Mesenchymal stem cell (in vitro differentiated cells and primary cell): ENCODE results near the gene NUP214.

Source experiments
- DNase-seq: peaks from one replicate; pipeline ENCODE4 v3.0.0-alpha.2; 2013
- H2AFZ ChIP-seq: one replicate; pipeline ENCODE4 v1.6.1; 2013; ENCODE audit warnings: low read depth, mild to moderate bottlenecking, control low read depth, inconsistent platforms, low read length, moderate library complexity
- H2AK5ac ChIP-seq: 2 replicates; pipeline ENCODE4 v1.6.1; 2013; ENCODE audit warnings: low read length, moderate library complexity, mild to moderate bottlenecking, inconsistent platforms; ENCODE audit not compliant: severe bottlenecking
- H2BK120ac ChIP-seq: one replicate; pipeline ENCODE4 v1.6.1; 2013; ENCODE audit warnings: low read depth, mild to moderate bottlenecking, inconsistent platforms, low read length, moderate library complexity
- H2BK12ac ChIP-seq, 2 experiments: one replicate each; pipeline ENCODE4 v1.6.1; 2013; ENCODE audit warnings: inconsistent platforms in 2 of 2, low read length in 2 of 2, mild to moderate bottlenecking in 2 of 2, moderate library complexity in 2 of 2, control low read depth in 1 of 2
- H2BK15ac ChIP-seq: one replicate; pipeline ENCODE4 v1.6.1; 2013; ENCODE audit warnings: mild to moderate bottlenecking, low read depth, inconsistent platforms; ENCODE audit not compliant: poor library complexity, severe bottlenecking
- H2BK5ac ChIP-seq: 2 replicates; pipeline ENCODE4 v1.6.1; 2013; ENCODE audit warnings: low read depth, mild to moderate bottlenecking, low read length, control low read depth, inconsistent platforms; ENCODE audit not compliant: poor library complexity, severe bottlenecking
- H3K14ac ChIP-seq, 2 experiments: one replicate each; pipeline ENCODE4 v1.6.1; 2013; ENCODE audit warnings: inconsistent platforms in 2 of 2, low read length in 2 of 2, control low read depth in 1 of 2, mild to moderate bottlenecking in 1 of 2, moderate library complexity in 1 of 2
- H3K18ac ChIP-seq, 2 experiments: one replicate each; pipeline ENCODE4 v1.6.1; 2013; ENCODE audit warnings: inconsistent platforms in 2 of 2, low read length in 2 of 2, control low read depth in 1 of 2, low read depth in 1 of 2, mild to moderate bottlenecking in 1 of 2
- H3K23ac ChIP-seq, 2 experiments: one replicate each; pipeline ENCODE4 v1.6.1; 2013; ENCODE audit warnings: inconsistent platforms in 2 of 2, low read length in 2 of 2, mild to moderate bottlenecking in 2 of 2, moderate library complexity in 2 of 2, control low read depth in 1 of 2
- H3K27ac ChIP-seq: 2 replicates; pipeline ENCODE4 v1.5.1; 2013; ENCODE audit warnings: mild to moderate bottlenecking, moderate library complexity, low read length, control low read depth, inconsistent platforms; ENCODE audit not compliant: poor library complexity, severe bottlenecking
- H3K27me3 ChIP-seq, 2 experiments: 2 replicates each; pipeline versions ENCODE4 v1.6.1 to v1.7.0; 2013; ENCODE audit warnings: low read length in 2 of 2, mild to moderate bottlenecking in 2 of 2, moderate library complexity in 2 of 2, control low read depth in 1 of 2, inconsistent platforms in 1 of 2; ENCODE audit not compliant: control insufficient read depth in 1 of 2, insufficient read depth in 1 of 2
- H3K36me3 ChIP-seq, 2 experiments: 2 replicates each; pipeline versions ENCODE4 v1.6.1 to v1.7.0; 2013; ENCODE audit warnings: low read length in 2 of 2, control low read depth in 1 of 2, inconsistent platforms in 1 of 2, low read depth in 1 of 2, mild to moderate bottlenecking in 1 of 2; ENCODE audit not compliant: insufficient read depth in 2 of 2, control insufficient read depth in 1 of 2
- H3K4ac ChIP-seq, 2 experiments: one replicate each; pipeline ENCODE4 v1.6.1; 2013; ENCODE audit warnings: inconsistent platforms in 2 of 2, low read length in 2 of 2, mild to moderate bottlenecking in 2 of 2, moderate library complexity in 2 of 2, control low read depth in 1 of 2, low read depth in 1 of 2
- H3K4me1 ChIP-seq: 2 replicates; pipeline ENCODE4 v1.6.1; 2013; ENCODE audit warnings: low read depth, low read length, control low read depth; ENCODE audit not compliant: control insufficient read depth, insufficient read depth
- H3K4me2 ChIP-seq: 2 replicates; pipeline ENCODE4 v1.6.1; 2013; ENCODE audit warnings: low read length, mild to moderate bottlenecking, inconsistent platforms; ENCODE audit not compliant: poor library complexity, severe bottlenecking
- H3K4me3 ChIP-seq, 2 experiments: 2 replicates each; pipeline versions ENCODE4 v1.5.1 to v1.7.0; 2013; ENCODE audit warnings: low read length in 2 of 2, mild to moderate bottlenecking in 2 of 2, control low read depth in 1 of 2, low read depth in 1 of 2; ENCODE audit not compliant: insufficient read depth in 1 of 2
- H3K79me1 ChIP-seq: replicated peaks from 2 replicates; pipeline ENCODE4 v1.6.1; 2013; ENCODE audit warnings: mild to moderate bottlenecking, control low read depth, low read length, inconsistent platforms; ENCODE audit not compliant: poor library complexity, severe bottlenecking
- H3K9ac ChIP-seq: 2 replicates; pipeline ENCODE4 v1.7.0; 2013; ENCODE audit warnings: mild to moderate bottlenecking, low read length, moderate library complexity
- H3K9me3 ChIP-seq: 2 replicates; pipeline ENCODE4 v1.7.0; 2013; ENCODE audit warnings: mild to moderate bottlenecking, low read length; ENCODE audit not compliant: control insufficient read depth
- H4K8ac ChIP-seq: one replicate; pipeline ENCODE4 v1.6.1; 2013; ENCODE audit warnings: inconsistent platforms, mild to moderate bottlenecking, low read length, moderate library complexity
- H4K91ac ChIP-seq: one replicate; pipeline ENCODE4 v1.6.1; 2013; ENCODE audit warnings: mild to moderate bottlenecking, low read length, inconsistent platforms
- WGBS: methylation state at CpG from one replicate; pipeline ENCODE4 v1.1.7; 2013; ENCODE audit warnings: mixed read lengths; 5-methylcytosine and 5-hydroxymethylcytosine counted together

NUP214 gene

DNA sequence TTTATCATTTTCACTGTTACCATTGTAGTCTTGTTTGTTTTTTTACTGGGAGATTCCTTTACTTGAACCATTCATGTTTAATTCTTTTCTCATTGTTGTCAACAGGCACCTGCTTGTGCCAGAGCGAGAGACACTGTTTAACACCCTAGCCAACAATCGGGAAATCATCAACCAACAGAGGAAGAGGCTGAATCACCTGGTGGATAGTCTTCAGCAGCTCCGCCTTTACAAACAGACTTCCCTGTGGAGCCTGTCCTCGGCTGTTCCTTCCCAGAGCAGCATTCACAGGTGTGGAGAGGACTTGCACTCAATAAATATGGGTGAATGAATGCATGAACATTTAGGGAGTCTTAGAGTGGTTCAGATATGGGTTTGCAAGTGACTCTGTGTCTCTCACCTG is 37.5 kb downstream of the NUP214 start:
- no peak overlapping the region for H3K4ac ChIP-seq
- H3K14ac ChIP-seq = no peak overlapping the region
- no peak overlapping the region for H2BK15ac ChIP-seq
- H3K23ac ChIP-seq = no peak overlapping the region
- H3K27me3 ChIP-seq = no peaks in the 10 kb centered on the region
- H2AFZ ChIP-seq = no peak overlapping the region
- no peak overlapping the region for H3K9ac ChIP-seq
- WGBS = 96% methylated on average over 4 of the region's 4 CpGs
- no peak overlapping the region for H3K27ac ChIP-seq
- peaks cover 2% of the 10 kb centered on the region for H3K4me1 ChIP-seq
- no peak overlapping the region for H4K91ac ChIP-seq
- no peak overlapping the region for H3K18ac ChIP-seq
- no peak overlapping the region for H2BK12ac ChIP-seq
- peaks cover 19% of the 10 kb centered on the region for H3K79me1 ChIP-seq
- no peak overlapping the region for H3K4me2 ChIP-seq
- no peak overlapping the region for H2BK120ac ChIP-seq
- no peak overlapping the region for H2BK5ac ChIP-seq
- H3K4me3 ChIP-seq = no peak overlapping the region
- H3K9me3 ChIP-seq = no peaks in the 10 kb centered on the region
- no peak for DNase-seq
- H2AK5ac ChIP-seq = no peak overlapping the region
- no peak overlapping the region for H4K8ac ChIP-seq
- peaks cover 13 to 77% of the 10 kb centered on the region in 2 experiments for H3K36me3 ChIP-seq

DNA sequence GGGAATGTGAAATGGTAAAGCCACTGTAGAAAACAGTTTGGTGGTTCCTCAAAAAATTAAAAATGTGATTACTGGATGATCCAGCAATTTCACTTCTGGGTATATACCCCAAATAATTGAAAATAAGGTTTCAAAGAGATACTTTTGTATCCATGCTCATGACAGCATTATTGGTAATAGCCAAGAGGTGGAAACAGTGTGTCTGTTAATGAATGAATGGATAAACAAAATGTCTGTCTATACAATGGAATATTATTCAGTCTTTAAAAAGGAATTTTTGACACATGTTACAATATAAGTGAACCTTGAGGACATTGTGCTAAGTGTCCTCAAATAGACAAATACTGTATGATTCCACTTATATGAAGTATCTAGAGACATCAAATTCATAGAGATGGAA is 40.1 kb downstream of the NUP214 start:
- H2AFZ ChIP-seq = no peak overlapping the region
- no peaks in the 10 kb centered on the region for H3K9me3 ChIP-seq
- H2BK120ac ChIP-seq = no peak overlapping the region
- no peak overlapping the region for H3K23ac ChIP-seq
- no peak overlapping the region for H4K8ac ChIP-seq
- no peak overlapping the region for H2BK15ac ChIP-seq
- H3K27ac ChIP-seq = no peak overlapping the region
- no peak overlapping the region for H3K4me2 ChIP-seq
- H3K4ac ChIP-seq = no peak overlapping the region
- peaks cover 14 to 62% of the 10 kb centered on the region in 2 experiments for H3K36me3 ChIP-seq
- H3K18ac ChIP-seq = no peak overlapping the region
- H3K9ac ChIP-seq = no peak overlapping the region
- H2BK5ac ChIP-seq = no peak overlapping the region
- no peak overlapping the region for H4K91ac ChIP-seq
- H3K79me1 ChIP-seq = peaks cover 22% of the 10 kb centered on the region
- H3K4me1 ChIP-seq = peaks cover 2% of the 10 kb centered on the region
- no peaks in the 10 kb centered on the region for H3K27me3 ChIP-seq
- no peak overlapping the region for H2AK5ac ChIP-seq
- H2BK12ac ChIP-seq = no peak overlapping the region
- no peak for DNase-seq
- no peak overlapping the region for H3K4me3 ChIP-seq
- H3K14ac ChIP-seq = no peak overlapping the region

DNA sequence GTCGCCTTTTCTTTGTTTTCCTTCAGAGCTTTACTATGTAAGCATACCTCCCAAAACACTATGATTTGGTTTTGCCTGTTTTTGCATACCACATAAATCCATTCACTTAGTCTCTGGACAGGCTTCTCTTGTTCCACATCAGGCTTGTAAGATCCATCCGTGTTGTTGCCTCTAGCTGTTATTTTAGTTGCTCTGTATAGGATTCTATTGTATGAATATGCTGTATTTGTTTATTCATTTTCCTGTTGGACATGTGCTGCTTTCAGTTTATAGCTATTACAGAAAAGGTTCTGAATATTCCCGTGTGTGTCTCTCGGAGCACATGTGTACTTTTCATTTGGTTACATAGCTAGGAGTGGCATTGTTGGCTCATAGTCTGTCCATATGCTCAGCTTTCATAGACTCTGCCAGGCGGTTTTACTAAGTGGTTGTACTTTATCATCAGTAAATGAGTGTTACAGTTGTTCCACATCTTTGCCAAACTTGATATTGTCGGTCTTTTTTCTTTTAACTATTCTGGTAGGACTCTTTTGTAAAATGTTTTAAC is 41.8 kb downstream of the NUP214 start:
- peaks cover 17 to 54% of the 10 kb centered on the region in 2 experiments for H3K36me3 ChIP-seq
- WGBS = 89% methylated on average over 5 of the region's 6 CpGs

DNA sequence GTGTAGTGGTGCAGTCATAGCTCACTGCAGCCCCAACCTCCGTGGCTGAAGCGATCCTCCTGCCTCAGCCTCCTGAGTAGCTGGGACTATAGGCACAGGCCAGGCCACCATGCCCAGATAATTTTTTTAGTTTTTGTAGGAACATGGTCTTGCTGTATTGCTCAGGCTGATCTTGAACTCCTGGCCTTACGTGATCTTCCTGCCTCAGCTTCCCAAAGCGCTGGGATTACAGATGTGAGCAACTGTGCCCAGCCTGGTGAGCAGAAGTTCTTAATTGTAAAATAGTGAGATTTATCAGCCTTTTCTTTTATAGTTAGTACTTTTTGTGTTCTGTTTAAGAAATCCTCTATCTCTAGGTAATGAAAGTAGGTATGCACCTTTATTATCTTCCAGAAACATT is 42.5 kb downstream of the NUP214 start:
- H3K36me3 ChIP-seq = peaks cover 16 to 47% of the 10 kb centered on the region in 2 experiments
- H3K4me1 ChIP-seq = no peaks in the 10 kb centered on the region
- H2BK12ac ChIP-seq = no peak overlapping the region
- no peak overlapping the region for H3K9ac ChIP-seq
- no peak overlapping the region for H3K27ac ChIP-seq
- no peak overlapping the region for H3K18ac ChIP-seq
- peak overlapping the region; percentile 34 for H2BK120ac ChIP-seq
- no peak overlapping the region for H3K23ac ChIP-seq
- H3K27me3 ChIP-seq = no peaks in the 10 kb centered on the region
- 97% methylated on average over 4 of the region's 4 CpGs for WGBS
- no peak overlapping the region for H3K4me3 ChIP-seq
- no peak overlapping the region for H2BK15ac ChIP-seq
- no peak overlapping the region for H3K4me2 ChIP-seq
- DNase-seq = no peak
- no peak overlapping the region for H2BK5ac ChIP-seq
- no peaks in the 10 kb centered on the region for H3K9me3 ChIP-seq
- no peak overlapping the region for H3K4ac ChIP-seq
- no peak overlapping the region for H3K14ac ChIP-seq
- no peak overlapping the region for H4K8ac ChIP-seq
- no peak overlapping the region for H4K91ac ChIP-seq
- H2AFZ ChIP-seq = no peak overlapping the region
- H3K79me1 ChIP-seq = peaks cover 24% of the 10 kb centered on the region
- H2AK5ac ChIP-seq = no peak overlapping the region

More for the DNA sequence above, 41.8 kb downstream of the NUP214 start:
- no peak overlapping the region for H2BK5ac ChIP-seq
- H3K27ac ChIP-seq = no peak overlapping the region
- DNase-seq = no peak
- H3K14ac ChIP-seq = no peak overlapping the region
- H3K23ac ChIP-seq = no peak overlapping the region
- no peaks in the 10 kb centered on the region for H3K4me1 ChIP-seq
- H3K27me3 ChIP-seq = no peaks in the 10 kb centered on the region
- no peak overlapping the region for H3K4ac ChIP-seq
- H4K8ac ChIP-seq = no peak overlapping the region
- H3K79me1 ChIP-seq = peaks cover 24% of the 10 kb centered on the region
- H3K18ac ChIP-seq = no peak overlapping the region
- H3K4me2 ChIP-seq = no peak overlapping the region
- no peak overlapping the region for H3K4me3 ChIP-seq
- H3K9me3 ChIP-seq = no peaks in the 10 kb centered on the region
- H3K9ac ChIP-seq = no peak overlapping the region
- no peak overlapping the region for H4K91ac ChIP-seq
- H2BK12ac ChIP-seq = no peak overlapping the region
- H2AK5ac ChIP-seq = no peak overlapping the region
- no peak overlapping the region for H2BK15ac ChIP-seq
- H2BK120ac ChIP-seq = no peak overlapping the region
- H2AFZ ChIP-seq = no peak overlapping the region
